Stimulated activated CD4-positive, alpha-beta T cell treated with anti-CD3 and anti-CD28 coated beads, Interleukin-4, amount 100 ng/mL, for 1 hour (primary cell): ENCODE measurements around the gene TOP2A.
A peak's percentile ranks its signal among the peaks of the same experiment; 100 is the strongest.
"Not testable (repeated sequence)": the region's sequence is repeated elsewhere in the genome, so short reads cannot be mapped to it uniquely, and the experiment has no call there.

ENCODE experiments used
- DNase-seq: peaks from one replicate; pipeline ENCODE4 v3.0.0-alpha.2; 2020

The TOP2A gene

DNA sequence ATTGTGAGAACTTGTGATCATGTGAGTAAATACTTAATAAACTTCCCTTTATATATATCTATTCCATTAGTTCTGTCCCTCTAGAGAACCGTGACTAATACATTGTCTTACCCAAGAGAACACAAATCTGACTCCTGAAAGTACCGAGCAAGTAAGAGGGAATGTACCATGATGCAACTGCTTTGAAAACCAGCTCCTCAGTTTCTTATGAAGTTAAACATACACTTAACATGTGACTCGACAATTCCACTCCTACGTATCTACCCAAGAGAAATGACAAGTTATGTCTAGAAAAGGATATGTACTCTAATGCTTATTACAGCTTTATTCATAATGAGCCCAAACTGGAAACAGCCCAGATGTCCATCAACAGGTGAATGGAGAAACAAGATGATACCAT lies 44.4 kb downstream of the TOP2A start:
- no peak for DNase-seq

DNA sequence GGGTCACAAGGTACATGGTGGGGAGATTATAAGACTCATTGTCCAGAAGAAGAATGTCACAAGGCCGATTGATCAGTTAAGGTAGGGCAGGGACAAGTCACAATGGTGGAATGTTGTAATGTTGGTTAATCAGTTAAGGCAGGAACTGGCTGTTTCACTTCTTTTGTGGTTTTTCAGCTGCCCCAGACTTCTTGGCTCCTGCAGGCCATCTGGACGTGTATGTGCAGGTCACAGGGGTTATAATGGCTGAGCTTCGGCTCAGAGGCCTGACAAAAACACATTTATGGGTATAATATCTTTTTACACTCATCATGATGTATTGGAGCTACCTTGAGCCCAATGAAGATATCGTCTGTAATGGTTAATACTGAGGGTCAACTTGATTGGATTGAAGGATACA lies 45.1 kb downstream of the TOP2A start:
- not testable (repeated sequence) for DNase-seq

DNA sequence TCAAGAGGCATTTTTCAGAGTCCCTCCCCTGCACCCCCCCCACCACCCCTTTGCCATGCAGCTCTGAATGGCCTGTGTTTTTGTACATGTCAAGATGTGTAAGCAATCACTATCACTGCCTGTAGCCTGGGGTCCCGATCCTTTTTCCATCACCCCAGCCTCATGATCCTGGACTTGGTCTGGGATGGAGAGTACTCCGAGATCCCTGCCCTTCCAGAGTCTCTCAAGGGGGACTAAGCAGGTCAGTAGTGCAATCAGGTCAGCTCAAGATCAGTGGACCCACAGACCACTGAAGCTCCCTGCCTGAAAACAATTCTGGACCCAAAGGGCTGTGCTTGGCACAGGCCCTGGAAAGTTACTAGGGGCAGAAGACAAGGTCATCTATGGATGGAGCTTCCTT lies 45.7 kb downstream of the TOP2A start:
- no peak for DNase-seq

DNA sequence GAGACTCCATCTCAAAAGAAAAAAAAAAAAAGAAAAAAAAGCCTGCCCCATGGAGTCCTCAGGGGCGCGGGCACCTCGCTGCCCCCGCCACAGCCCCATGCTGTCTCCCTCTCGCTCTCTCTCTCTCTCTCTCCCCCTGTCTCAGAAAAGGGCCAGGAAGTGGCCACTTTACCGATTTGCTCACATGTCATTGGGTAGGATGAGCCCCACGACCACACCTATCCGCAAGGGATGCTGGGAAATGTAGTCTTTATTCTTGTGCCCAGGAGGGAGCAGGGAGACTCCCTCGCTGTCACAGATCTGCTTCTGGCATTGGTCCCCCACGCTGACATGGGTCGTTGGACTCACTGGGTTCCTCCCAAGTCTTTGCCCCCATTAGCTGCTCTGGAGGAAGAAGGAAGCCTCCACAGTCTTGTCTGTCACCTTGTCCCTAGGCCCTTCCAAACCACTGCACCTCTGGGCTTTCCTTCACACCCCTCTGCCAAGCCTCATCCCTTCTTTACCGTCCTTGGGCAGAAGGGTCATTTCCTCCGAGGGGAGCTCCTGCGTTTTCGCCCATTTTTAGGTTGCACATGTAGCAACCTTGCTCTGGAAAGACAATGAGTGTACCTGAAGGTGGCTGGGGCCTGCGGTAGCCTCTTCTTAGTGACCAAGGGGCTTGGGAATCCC lies 46.3 kb downstream of the TOP2A start:
- no peak for DNase-seq

DNA sequence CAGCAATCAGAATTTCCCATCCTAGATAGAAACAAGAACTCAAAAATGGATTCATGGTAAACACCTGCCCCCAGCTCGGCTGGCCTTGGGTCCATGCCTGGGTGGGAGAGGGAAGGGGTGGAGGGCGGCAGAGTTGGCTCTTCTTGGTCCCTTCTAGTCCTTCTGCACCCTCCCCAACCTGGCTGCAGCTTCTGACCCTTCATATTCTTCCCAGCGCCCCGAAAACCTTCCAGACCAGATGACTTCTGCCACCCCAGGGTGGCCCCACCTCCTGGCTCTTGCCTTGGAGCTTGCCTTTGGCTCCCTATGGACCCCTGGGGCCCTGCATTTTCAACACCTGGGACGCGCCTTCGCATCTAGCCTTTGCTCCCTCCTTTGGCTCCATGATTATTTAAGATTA lies 47.8 kb downstream of the TOP2A start:
- no peak for DNase-seq

DNA sequence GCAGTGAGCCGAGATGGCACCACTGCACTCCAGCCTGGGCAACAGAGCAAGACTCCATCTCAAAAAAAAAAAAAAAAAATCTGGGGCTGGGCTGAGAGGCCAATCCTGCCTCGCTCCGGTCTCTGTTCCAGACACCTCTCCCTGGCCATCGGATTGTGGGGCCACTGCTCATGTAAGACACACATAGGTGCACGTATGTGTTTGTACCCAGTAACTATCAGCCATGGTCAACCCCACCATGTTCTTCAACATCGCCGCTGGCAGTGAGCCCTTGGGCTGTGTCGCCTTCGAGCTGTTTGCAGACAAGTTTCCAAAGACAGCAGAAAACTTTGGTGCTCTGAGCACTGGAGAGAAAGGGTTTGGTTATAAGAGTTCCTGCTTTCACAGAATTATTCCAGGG lies 50.0 kb downstream of the TOP2A start:
- not testable (repeated sequence) for DNase-seq

DNA sequence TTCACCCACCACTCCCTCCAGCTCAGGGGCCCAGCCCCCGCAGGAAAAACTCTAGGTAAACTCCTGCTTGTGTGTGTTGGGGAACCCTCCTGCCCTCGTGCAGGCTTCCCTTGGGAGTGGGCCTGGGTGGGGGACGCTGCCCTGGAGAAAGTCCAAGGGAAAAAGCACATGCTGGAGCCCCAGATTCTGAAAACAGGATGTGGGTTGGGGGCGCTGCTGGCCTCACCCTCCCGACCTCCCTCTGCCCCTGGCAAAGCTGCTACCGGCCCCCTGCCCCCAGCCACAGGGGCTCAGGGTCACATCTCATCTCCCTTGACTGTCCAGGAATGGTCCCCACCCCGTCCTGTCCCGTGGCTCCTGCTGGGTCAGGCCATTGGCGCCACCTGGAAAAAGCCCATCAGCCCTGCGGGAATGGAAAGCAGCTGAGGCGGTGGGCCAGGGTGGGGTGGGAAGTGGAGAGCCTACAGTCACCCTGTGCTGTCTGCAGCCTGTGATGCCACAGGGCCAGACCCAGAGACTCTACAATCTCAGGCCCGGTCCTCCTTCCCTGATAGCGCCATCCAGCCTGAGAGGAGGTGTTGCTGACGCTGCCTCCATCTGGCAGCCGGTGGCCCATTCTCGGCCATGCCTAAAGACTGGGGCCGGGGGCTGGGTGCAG lies 50.7 kb downstream of the TOP2A start:
- DNase-seq: no peak

DNA sequence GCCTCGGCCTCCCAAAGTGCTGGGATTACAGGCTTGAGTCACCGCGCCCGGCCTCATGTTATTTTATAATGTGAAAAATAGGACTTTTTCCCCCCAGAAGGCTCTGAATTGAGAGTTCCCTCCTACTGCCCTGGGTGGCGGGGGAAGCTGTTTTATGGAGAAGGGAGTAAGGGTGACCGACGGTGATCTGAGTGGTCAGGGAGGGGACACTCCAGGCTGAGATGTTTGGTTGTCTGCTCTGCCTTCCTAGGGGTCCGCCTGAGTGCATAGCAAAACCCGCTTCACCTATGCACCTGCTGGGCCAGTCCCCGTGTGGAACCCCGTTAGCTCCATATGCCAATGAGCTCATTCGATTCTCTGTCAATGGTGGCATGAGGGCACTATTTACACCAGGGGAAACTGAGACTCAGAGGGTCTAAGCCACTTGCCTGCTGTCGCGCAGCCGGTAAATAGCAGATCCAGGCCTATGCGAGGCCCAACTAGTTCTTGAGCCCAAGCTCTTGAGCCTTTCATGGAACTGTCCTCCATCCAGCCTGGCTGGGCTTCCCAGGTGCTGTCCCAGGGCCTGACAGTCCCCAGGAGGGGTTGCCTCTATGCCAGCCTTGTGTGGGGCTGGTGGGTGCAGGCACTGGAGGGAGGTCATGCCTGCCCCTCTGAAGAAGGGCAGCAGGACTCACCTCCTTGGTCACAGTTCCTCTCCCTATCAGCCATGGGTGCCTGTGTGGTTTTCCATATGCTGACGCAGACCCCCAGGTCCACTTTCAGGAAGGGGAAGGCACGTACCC lies 51.4 kb downstream of the TOP2A start:
- DNase-seq: no peak

DNA sequence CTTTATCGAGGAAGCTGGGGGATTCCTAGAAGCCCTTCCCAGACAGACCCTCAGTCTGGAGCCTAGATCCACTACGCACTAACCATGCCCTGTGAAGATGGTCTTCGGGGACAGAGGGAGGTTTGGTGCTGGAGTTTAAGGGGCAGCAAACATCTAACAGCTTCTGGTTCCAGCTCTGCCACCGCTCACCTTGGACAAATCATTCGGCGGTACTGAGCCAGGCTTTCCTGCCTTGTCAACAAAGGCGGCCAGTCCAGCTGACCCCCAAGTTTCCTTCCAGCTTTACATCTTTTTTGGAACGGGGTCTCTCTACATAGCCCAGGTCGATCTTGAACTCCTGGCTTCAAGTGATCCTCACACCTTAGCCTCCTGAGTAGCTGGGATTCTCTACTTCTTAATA lies 52.8 kb downstream of the TOP2A start:
- DNase-seq: no peak

DNA sequence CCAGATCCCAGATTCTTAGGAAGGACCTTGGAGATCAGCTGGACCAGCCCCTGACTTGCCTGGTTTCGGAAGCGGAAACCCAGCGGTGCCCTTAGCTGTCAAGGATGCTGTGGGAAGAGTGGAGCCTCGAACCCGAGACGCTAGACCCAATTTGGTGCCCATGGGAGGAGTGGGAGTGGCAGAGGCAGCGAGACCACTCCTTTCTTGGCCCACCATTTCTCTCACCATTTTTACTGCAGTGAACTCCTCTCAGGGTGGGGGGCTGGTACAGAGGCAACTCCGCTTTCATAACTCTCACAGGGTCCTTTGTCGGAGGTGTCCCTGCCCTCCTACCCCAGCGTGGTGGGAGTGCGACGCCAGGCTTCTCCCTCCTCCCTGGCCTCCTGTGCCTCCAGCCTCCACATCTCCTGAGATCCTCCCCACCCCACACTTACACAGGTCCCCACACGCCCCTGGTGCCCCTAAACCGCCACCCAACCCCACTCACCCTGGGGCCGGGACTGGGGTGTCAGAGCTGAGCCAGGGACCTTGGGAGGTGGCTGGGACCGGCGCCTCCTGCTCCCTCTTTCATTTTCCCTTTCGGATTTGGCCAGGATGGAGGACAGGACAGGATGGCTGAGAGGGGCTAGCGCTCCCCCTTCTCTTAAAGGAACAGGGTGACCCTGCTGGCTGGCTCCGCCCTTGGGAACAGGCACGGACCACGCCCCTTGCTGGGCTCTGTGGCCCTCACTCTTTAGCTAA lies 53.4 kb downstream of the TOP2A start, which contains the start of gene GJD3:
GJD3 (minus strand) TSS at position 617 of the 741 bp plus-strand sequence. CDS start 922 bp downstream, outside the sequence.
- no peak for DNase-seq

DNA sequence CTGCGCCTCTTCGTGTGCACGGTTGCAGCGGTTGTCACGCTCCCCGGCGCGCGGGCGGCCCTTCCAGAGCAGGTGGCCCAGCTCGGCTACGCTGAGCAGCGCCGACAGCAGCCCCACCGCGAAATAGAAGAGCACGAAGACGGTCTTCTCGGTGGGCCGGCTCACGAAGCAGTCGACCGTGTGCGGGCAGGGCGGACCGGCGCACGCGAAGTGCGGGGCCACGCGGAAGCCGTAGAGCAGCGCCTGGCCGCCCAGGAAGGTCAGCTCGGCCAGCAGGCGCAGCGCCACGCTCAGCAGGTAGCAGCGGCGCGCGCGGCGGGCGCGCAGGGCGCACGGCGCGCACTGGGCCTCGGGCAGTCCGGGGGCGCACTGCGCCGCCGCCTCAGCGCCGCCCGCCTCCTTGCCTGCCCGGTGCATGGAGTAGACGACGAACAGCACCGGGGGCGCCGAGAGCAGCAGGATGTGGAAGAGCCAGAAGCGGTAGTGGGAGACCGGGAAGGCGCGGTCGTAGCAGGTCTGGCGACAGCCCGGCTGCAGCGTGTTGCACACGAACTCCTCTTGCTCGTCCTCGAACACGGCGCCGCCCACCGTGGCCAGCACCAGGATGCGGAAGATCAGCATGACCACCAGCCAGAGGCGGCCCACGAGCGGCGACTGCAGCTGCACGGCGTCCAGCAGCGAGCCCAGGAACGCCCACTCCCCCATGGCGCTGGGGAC lies 54.4 kb downstream of the TOP2A start:
- DNase-seq: peak; percentile 46

DNA sequence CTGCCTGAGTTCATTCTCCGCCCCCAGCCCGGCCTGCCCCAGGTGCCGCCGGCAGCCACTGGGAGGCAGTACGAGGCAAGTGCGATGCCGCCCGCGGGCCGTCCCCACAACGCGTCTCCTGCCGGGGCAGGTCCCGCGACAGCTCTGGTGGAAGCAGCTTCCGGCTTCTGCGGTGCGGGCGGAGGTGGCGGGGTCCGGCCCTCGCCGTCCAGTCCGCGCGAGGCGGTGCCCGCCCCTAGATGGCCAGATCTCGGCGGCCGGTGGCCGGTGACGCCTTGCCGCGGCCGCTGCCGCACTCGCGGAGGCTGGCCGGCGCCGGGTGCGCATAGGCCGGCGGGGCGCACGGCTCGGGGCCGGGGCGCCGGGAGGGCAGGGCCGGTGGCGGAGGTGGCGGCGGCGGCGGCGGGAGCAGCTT lies 55.0 kb downstream of the TOP2A start:
- DNase-seq: peak; percentile 86

DNA sequence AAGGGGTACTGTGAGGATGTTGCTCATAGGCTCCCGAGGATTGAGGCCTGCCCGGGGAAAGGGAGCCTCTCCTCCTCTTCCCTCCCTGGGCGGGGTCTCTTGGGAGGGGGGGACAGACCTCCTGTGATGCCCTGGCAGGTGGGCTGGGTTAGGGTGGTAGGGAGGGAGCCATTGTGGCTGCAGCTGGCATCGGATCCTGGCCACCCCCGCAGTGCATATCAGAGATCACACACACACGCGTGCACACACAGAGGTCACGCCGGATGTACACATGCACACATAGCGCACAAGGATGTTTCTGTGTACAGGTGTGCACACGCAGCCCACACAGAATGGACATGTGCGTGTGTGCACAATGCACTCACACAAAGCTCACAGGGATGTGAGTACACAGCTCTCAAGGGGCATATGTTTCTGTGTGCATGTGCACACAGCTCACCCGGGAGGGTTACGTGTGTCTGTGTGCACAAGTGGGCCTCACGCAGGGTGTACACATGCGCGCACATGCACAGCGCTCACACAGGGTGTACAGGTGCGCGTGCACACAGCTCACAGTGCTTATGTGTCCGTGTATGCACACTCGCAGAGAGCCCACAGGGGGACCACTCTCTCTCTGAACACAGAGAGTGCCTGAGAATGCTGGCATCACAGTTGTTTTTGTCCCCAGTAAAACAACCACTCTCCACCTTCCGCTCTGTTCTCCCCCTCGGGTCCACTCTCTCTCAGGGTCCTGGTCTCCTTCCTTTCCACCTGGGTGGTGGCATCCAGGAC lies 55.6 kb downstream of the TOP2A start:
- DNase-seq: no peak

DNA sequence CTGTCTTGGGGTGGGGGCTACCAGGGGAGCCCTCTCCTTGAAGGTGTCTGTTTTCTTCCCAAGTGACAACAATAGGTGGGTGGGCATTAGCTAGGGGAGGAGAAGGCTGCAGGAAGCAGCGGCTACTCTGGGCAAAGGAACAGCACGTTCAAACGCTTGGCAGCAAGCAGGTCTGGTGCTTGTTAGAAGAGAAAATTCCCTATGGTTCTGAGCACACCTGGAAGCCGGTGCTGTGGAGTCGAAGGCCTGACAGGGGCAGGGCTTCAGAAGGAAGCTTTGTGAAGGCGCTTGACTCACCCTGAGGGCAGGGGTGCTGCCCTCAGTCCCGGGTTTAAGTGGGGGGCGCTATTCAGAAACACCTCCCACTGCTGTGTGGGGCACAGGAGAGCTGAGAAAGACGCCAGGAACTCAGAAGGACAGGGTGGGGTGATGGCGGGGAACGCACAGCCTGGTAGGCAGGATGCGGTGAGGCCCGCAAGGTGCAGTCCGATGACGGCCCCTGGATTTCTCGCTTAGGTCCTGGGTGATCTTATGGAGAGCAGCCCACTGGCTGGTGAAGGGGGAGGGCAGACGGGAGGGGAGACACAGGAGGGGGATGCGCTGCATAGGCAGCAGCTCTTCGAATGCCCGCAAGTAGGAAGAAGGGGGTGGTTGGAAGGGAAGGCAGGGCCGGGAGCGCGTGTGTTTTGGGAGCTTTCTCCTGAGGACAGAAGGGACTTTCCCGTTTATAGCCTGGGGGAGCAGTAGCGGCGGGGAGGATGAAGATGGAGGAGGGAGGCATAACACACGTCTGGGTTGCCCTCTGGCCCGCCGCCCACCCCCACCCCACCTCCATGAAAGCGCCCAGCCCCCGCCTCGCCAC lies 56.4 kb downstream of the TOP2A start:
- no peak for DNase-seq

DNA sequence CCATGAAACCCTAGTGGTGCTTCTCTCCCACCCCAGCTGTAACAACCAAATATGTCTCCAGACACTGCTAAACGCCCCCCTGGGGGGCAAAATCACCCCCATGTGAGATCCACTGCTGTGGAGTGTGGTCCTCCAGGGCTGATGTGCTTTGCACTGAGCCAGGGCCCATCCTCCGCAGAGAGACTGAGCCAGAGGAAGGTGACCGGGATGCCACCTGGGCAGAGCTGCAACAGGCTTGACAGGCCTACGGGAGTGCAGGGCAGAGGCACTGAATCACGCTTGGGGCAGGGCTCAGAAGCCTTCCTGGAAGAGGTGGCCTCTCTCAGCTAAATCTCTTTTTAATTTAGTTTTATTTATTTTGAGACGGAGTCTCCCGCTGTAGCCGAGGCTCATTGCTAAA lies 57.6 kb downstream of the TOP2A start:
- DNase-seq: no peak

DNA sequence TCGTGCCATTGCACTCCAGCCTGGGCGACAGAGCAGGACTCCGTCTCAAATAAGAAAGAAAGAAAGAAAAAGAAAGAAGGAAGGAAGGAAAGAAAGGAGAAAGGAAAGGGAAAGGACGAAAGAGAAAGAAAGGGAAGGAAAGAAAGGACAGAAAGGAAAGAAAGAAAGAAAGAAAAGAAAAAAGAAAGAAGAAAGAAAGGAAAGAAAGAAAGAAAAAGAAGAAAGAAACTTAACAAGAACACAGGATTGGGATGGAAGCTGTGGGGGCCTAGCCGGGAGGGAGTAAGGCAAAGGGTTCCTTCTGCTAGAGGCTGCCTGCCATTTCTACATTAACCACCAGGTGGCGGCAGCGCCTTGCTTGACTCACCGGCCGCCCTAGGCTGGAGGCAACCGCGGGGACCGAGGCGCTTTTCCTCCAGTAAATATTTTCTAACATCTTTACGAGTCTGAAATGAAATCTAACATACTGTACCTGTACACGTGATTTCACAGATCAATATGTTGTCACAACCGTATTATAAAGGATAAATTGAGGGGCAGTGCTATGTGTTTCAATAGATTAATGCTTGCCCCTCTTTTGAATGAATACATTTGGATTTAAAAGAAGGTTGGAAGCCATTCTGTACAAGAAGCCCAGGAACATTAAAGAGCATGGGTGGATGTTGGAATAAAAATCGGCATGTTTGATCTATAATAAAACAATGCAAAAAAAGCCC lies 59.2 kb downstream of the TOP2A start:
- peak; percentile 91 for DNase-seq

DNA sequence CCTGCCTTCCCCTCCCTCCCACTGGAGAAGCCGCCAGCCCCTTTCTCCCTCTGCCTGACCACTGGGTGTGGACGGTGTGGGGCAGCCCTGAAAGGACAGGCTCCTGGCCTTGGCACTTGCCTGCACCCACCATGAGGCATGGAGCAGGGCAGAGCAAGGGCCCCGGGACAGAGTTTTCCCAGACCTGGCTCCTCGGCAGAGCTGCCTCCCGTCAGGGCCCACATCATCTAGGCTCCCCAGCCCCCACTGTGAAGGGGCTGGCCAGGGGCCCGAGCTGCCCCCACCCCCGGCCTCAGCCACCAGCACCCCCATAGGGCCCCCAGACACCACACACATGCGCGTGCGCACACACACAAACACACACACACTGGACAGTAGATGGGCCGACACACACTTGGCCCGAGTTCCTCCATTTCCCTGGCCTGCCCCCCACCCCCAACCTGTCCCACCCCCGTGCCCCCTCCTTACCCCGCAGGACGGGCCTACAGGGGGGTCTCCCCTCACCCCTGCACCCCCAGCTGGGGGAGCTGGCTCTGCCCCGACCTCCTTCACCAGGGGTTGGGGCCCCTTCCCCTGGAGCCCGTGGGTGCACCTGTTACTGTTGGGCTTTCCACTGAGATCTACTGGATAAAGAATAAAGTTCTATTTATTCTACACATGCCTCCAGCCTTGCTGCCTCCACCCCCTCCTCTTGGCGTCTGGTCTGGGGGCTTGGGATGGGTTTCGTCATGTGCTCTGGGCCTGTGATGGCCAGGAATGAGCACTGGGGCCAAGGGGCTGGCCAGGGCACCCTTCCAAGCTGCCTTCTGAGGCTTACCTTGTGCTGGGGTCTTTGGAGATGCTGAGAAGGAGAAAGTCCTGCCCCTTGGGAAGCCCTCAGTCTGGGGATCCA lies 60.5 kb downstream of the TOP2A start:
- no peak for DNase-seq

DNA sequence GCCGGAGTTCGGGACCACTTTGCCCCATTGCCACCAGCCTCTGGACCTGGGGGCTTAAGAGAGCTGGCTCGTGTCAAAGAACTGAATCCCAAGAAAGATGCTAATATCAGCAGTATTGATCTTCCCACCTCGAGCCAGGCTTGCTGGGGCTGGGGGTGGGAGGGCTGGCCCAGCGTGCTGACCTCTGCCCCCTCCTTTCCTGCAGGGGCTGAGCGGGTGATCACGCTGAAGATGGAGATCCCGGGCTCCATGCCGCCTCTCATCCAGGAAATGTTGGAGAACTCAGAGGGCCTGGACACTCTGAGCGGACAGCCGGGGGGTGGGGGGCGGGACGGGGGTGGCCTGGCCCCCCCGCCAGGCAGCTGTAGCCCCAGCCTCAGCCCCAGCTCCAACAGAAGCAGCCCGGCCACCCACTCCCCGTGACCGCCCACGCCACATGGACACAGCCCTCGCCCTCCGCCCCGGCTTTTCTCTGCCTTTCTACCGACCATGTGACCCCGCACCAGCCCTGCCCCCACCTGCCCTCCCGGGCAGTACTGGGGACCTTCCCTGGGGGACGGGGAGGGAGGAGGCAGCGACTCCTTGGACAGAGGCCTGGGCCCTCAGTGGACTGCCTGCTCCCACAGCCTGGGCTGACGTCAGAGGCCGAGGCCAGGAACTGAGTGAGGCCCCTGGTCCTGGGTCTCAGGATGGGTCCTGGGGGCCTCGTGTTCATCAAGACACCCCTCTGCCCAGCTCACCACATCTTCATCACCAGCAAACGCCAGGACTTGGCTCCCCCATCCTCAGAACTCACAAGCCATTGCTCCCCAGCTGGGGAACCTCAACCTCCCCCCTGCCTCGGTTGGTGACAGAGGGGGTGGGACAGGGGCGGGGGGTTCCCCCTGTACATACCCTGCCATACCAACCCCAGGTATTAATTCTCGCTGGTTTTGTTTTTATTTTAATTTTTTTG lies 61.6 kb downstream of the TOP2A start:
- no peak for DNase-seq
